ENCODE measurements around the gene HMGCR. TPM values are rescaled to one million over a fixed set of nuclear protein-coding genes. Genes with fewer than 3 reads are reported as not detected.

Gene HMGCR
- total RNA-seq, 1 donor, result 49.3 TPM

DNA sequence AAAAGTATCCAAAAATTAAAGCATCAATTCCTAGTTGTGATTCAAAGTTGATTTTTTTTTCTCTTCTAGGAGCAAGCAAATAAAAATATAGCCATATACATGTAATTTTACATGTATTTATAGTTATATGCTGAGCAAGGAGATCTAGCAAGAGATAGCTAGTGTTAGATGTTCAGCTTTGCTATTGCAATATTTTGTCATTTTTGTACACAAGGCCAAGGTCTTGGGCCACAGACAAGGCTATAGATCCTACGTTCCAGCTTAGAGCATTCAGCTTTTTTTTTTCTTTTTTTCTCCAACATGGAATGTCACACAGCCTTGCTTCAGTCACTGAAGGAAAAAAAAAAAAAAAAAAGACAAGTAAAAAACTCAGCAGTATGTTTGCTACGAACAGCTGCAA is 36.8 kb downstream of the HMGCR start:
- no peak for DNase-seq (ENCODE audit: low read depth)
- TF ChIP-seq, protein P1, sequence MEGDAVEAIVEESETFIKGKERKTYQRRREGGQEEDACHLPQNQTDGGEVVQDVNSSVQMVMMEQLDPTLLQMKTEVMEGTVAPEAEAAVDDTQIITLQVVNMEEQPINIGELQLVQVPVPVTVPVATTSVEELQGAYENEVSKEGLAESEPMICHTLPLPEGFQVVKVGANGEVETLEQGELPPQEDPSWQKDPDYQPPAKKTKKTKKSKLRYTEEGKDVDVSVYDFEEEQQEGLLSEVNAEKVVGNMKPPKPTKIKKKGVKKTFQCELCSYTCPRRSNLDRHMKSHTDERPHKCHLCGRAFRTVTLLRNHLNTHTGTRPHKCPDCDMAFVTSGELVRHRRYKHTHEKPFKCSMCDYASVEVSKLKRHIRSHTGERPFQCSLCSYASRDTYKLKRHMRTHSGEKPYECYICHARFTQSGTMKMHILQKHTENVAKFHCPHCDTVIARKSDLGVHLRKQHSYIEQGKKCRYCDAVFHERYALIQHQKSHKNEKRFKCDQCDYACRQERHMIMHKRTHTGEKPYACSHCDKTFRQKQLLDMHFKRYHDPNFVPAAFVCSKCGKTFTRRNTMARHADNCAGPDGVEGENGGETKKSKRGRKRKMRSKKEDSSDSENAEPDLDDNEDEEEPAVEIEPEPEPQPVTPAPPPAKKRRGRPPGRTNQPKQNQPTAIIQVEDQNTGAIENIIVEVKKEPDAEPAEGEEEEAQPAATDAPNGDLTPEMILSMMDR (IDR thresholded peaks at IDR 0.05; ENCODE audit: insufficient read depth, low read length), result no peak
- H3K4me3 ChIP-seq (ENCODE audit: low read depth, low read length), result no peak overlapping the region

DNA sequence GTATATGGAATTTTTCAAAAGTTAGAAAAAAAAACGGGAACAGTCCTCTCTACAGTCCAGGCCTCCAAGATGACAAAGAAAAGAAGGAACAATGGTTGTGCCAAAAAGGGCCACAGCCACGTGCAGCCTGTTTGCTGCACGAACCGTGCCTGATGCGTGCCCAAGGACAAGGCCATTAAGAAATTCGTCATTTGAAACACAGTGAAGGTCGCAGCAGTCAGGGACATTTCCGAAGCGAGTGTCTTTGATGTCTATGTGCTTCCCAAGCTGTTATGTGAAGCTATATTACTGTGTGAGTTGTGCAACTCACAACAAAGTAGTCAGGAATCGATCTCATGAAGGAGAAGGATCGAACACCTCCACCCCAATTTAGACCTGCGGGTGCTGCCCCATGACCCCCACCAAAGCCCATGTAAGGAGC is 37.4 kb downstream of the HMGCR start:
- no peak overlapping the region for H3K4me3 ChIP-seq (ENCODE audit: low read depth, low read length)
- TF ChIP-seq, protein P1 (IDR thresholded peaks at IDR 0.05; ENCODE audit: insufficient read depth, low read length), result no peak
- DNase-seq (ENCODE audit: low read depth), result no peak

DNA sequence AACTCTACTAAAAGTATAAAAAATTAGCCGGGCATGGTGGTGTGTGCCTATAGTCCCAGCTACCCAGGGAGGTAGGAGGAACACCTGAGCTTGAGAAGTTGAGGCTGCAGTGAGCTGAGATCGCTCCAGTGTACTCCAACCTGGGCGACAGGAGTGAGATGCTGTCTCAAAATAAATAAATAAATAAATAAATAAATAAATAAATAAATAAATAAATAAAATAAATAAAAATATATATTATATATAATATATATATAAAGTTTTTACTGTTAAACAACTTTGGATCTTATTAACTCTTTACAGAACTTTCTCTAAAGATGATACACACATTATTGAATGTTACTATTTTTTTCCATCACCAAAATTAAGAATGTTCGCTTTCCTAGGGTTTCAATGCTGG is 38.4 kb downstream of the HMGCR start:
- DNase-seq (ENCODE audit: low read depth), result no peak
- no peak overlapping the region for H3K4me3 ChIP-seq (ENCODE audit: low read depth, low read length)
- TF ChIP-seq, protein P1 (IDR thresholded peaks at IDR 0.05; ENCODE audit: insufficient read depth, low read length), result no peak

DNA sequence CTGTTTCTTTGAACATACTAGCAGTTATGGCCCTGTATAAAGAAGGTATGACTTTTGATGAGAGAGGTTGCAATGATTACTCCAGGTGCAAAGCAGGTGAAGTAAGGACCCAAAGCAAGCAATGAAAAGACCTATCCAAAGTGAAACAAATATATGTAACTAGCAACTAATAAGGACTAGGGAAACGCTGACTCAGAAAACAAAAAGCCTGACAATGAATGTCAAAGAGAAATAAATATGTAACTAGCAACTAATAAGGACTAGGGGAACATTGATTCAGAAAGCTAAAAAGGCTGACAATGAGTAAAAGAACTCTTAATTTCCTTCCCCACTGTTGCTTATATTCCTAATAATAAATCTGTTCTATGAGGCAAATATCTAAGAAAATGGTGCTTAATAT is 43.1 kb downstream of the HMGCR start:
- no peak for DNase-seq (ENCODE audit: low read depth)
- no peak overlapping the region for H3K4me3 ChIP-seq (ENCODE audit: low read depth, low read length)
- TF ChIP-seq, protein P1 (IDR thresholded peaks at IDR 0.05; ENCODE audit: insufficient read depth, low read length), result no peak

DNA sequence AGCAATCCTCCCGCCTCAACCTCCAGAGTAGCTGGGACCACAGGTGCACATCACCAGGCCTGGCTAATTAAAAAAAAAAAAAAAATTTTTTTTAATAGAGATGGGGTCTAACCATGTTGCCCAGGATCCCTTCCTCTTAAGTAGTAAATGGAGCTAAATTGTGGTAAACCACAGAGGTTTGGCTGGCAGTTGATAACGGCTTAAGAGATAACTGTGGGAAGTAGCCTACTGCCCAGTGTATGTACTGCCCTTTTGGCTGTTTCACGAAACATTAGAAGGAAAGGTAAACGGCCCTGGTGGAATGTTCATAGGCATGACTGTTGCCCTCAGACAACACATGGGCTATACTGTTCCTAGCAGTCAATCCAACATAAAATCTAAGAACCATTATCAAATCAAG is 44.4 kb downstream of the HMGCR start:
- TF ChIP-seq, protein P1 (IDR thresholded peaks at IDR 0.05; ENCODE audit: insufficient read depth, low read length), result no peak
- no peak overlapping the region for H3K4me3 ChIP-seq (ENCODE audit: low read depth, low read length)
- no peak for DNase-seq (ENCODE audit: low read depth)

DNA sequence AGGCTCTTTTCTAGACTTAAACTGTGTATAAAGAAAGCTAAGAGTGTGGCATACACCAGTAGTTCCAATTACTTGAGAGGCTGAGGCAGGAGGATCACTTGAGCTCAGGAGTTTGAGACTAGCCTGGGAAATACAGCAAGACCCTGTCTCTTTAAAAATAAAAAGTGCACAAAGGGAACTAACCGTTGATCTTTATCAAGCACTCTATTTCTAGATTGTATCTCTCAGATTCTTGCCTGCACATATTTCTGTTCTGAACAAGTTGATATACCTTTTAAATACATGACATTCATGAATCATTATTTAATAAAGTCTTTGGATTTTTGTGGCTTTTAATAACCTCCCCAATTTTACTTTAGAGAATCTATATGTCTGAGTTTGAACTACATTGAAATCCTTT is 47.2 kb downstream of the HMGCR start:
- no peak for DNase-seq (ENCODE audit: low read depth)
- H3K4me3 ChIP-seq (ENCODE audit: low read depth, low read length), result no peak overlapping the region
- TF ChIP-seq, protein P1 (IDR thresholded peaks at IDR 0.05; ENCODE audit: insufficient read depth, low read length), result no peak

DNA sequence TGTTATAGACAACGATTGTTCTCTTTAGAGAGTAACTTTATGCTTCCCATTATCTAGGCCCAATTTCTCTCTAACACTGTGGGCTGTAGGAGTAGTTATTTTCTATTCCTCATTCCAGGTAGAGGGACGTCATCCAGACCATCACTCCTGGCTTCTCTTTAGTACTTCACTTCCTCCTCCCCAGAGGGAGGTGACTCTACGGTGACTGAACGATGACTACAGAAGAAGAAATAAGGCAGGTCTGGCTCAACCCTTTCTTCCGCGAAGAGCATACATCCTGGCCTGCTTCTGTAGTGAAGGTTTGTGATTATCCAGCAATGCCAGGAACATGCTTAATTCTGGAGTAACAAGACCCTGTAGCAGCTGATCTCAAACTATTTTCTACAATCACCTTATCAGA is 50.8 kb downstream of the HMGCR start:
- no peak for DNase-seq (ENCODE audit: low read depth)
- no peak overlapping the region for H3K4me3 ChIP-seq (ENCODE audit: low read depth, low read length)
- TF ChIP-seq, protein P1 (IDR thresholded peaks at IDR 0.05; ENCODE audit: insufficient read depth, low read length), result no peak

All from fibroblast of the aortic adventitia (primary cell).